HG02763 (cell line): ENCODE measurements around the gene CNTN5.

ENCODE experiments used
- ATAC-seq: cut with Tn5 transposase; IDR thresholded peaks from one replicate; pipeline ENCODE4 v1.9.1; 2021; ENCODE audit warnings: mild to moderate bottlenecking, moderate library complexity; ENCODE audit not compliant: unreplicated experiment

CNTN5 gene

DNA sequence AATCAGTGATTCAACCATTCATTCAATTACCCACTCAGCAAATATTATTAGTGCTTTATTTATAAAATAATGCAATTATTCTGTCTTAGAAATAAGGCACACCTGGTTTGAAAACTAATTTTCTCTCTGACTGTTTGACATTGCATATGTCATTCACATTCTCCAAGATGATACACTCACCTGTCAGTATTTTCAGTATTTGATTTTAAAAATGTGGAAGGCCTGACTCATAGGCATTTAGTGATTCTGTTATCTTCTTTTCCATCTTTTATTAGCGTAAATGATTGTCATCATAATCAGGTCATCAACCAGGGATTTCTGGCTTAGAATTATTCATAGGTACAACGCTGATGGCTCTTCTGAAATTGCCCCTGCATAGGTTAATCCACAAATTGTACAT lies 480.9 kb downstream of the CNTN5 start:
- no peak for ATAC-seq

DNA sequence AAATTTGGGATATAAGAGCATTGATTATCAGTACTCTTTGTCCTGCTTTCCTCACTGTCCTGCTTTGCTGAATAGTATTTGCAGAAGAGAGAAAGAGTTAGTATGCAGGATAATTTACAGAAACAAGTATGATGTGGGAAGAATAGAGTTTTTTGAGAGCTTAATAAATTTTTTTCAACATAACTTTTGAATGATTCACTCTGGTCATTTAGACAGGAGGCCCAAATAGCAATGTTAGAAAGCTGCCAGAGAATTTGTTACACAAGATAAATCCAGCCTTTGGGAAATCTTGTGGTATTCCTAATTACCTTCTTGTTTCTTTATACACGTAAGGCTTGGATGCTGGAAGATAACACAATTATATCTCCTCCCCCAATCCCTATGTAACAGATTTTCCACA lies 484.6 kb downstream of the CNTN5 start:
- no peak for ATAC-seq

DNA sequence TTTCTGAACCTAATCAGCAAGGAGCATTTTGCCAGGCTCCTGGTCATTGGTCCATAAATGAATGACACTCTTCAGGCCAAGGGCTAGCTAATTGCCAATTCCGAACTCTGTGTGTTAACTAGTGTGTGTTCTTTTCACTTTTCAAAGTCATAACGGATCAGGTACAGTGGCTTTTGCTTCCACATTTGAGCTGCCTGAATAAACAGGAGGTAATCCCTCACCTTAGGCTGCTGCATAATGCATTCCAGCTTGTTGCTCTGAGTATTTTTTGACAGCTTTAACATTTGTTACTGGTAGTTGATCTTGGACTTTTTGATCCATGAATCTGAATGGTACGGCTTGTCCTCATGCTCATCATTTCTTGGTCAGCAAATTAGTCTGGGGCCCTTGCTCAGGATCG lies 485.1 kb downstream of the CNTN5 start:
- no peak for ATAC-seq

DNA sequence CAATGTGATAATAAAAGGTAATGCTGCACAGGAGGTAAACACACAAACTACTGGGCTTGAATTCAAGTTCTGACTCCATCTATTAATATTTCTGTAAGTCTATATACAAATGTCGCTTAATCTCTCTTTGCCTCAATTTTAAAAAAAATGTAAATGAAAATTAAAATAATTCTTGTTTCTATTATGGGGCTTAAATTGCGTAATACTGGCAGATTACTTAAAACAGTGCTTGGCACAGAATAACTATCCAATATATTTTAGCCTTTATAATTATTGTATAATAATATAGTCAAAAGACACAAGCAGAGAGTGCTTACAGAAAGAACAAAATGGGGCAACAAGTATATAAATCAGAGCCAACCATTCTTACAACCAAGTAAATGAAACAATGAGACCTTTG lies 489.1 kb downstream of the CNTN5 start:
- no peak for ATAC-seq

DNA sequence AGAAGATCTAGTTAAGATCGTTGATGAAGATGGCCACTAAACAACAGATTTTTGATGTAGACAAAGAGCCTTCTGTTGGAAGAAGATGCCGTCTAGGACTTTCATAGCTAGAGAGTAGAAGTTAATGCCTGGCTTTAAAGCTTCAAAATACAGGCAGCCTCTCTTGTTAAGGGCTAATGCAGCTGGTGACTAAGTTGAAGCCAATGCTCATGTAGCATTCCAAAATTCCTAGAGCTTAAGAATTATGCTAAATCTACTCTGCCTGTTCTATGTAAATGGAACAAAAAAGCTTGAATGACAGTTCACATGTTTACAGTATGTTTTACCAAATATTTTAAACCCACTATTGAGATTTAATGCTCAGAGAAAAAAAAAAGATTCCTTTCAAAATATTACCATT lies 492.6 kb downstream of the CNTN5 start:
- no peak for ATAC-seq

DNA sequence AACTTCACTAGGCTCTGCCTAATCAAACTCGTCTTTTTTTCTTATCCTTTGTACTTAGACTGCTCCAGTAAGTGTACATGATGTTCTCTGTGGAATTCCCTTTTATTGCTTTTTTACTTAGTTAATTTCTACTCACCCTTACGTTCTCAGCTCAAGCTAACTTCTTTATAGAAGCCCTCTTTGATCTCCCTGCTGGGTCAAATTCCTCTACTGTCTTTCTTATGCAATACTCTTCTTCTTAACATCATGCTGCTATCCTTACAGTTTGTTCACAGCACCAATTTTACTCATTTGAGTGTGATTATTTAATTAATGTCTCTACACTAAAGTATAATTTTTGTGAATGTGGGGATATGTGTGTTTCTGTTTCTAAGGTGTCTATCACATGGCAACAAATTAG lies 498.3 kb downstream of the CNTN5 start:
- no peak for ATAC-seq

DNA sequence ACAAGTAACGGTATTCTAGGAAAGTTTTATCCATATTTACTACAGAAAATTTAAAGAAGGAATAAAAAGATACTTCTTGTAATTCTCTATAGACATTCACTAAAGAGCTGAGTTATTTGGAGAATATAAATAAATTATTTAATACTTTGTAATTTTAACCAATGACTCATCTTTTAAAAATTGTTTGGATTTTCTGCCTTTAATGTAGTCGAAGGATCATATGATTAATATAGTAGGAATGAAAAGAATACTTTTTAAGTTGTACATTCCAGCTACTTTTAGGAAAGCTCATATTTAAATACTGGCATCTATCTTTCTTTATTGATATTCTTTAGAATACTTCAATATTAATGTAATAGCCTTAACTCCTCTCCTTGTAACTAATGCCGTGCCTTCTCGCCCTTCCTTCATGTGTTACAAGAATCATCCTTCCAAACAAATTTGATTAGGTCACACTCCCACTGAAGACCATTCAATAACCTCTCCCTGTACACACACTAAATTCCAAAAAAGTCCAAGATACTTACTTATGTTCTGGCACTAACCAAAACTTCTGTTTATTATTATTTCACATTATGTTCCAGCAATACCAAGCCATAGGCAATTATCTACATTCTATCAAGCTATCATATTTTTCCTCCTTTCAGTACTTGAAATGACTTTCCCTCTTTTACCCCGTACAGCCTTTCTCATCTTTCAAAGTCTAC lies 501.9 kb downstream of the CNTN5 start:
- ATAC-seq = no peak

DNA sequence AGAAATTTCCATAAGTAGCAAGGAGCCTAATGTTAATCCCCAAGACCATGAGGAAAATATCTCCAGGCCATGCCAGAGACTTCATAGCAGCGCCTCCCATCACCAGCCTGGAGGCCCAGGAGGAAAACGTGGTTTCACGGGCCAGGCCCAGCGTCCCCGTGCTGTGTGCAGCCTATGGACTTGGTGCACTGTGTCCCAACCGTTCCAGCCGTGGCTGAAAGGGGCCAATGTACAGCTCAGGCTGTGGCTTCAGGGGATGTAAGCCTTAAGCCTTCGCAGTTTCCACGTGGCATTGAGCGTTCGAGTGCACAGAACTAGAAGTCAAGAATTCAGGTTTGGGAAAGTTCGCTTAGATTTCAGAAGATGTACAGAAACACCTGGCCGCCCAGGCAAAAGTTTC lies 510.7 kb downstream of the CNTN5 start:
- no peak for ATAC-seq

DNA sequence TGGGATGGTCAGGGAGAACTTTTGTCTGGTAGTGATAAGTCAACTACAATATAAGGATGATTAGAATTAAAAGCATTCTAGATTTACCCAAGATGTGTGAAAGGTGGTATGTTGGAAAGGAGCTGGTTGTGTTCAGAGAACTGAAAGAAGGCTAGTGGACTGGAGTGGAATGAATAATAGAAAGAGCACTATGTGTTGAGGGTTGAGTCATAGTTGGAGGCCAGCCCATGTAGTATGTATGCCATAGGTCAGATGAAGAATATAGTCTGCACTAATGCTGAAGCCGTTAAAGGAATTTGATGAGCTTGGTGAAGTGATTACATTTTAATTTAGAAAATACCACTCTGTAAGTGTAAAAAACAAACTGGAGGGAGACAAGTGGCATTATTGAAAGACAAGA lies 514.1 kb downstream of the CNTN5 start:
- peak; percentile 70 for ATAC-seq

DNA sequence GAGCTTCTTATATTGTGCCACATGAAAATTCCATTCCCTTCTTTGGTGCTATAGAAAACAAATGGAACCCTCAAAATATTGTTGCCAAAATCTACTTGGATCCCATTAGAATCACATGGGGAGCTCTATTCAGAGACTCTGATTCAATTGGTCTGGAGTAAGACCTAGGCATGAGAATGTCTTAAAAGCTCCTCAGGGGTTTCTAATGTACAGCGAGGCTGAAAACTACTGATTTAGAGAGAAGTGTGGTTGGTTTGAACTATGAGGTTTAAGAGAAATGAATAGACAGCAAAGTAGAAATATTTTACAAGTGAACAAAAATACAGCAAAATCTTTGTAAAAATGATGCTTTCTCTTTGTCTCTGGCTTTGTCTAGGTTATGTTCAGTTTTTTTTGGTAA lies 514.7 kb downstream of the CNTN5 start:
- peak; percentile 72 for ATAC-seq

DNA sequence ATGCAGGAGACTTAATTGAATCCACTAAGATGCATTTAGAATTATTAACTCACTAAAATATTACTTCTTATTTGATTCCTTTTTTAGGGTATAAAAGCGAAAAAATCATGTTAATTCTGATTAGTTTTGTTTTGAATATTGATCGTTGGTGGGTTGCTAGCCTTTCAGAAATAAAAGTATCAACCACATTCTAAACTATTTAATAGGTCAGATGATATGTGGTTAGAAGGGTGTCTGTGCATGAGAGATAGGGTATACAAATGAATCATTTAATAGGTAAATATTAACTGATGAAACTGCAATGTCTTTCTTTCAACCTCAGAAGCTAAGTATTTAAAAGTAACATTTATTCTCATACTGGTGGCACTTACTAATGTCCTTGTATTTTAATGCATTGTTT lies 515.1 kb downstream of the CNTN5 start:
- ATAC-seq = peak; percentile 77

DNA sequence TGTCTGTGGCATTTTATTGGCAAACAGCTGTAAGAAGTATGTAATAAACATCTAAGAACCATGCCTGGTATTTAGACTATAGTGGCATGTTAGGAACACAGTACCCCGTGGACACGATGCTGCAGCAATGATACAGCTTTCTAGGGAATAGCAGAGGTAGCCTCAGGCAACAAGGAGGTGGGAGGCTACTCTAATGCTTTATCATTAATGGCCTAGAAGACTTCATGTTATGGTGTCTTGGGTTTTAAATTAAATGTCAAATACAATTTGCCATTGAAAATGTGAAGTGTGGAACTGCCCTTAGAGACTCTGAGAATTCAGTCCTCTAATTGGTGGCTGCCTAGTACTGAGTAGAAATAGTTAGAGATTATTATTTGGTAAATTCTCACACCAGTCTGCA lies 516.9 kb downstream of the CNTN5 start:
- no peak for ATAC-seq

DNA sequence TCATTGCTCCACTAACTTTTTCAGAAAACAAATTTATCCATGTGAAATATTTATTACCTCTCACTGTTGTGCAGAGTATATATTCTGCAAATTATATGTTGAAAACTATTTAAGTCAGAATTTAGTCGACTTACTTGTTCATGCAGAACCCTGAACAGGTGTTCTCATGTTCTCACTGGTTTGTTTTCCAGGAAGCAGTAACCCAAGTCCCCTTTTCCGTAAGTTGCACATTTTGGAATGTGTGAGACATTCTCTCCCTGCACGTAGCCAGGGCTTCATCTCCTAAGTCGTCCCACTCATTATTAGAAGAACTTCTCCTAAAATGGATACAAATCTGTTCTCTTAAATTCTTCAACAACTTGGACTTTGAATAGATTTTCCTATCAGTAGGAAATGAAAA lies 524.9 kb downstream of the CNTN5 start:
- no peak for ATAC-seq

DNA sequence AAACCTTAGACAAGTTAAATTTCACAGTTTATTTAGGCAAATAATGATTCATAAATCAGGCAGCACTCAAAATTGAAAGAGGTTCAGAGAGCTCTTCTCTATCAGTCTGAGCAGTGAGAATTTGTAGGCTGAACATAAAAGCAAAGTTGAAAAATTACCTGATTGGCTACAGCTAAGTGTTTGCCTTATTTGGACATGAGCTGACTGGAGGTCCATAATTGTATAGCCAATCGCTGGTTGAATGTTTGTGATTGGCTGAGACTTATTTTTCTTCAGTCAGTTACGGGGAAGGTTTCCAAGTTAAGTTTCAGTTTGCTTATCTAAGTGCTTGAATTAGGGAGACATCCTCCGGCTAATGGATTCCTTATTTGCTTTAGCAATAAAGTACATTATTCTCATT lies 527.5 kb downstream of the CNTN5 start:
- ATAC-seq = no peak

DNA sequence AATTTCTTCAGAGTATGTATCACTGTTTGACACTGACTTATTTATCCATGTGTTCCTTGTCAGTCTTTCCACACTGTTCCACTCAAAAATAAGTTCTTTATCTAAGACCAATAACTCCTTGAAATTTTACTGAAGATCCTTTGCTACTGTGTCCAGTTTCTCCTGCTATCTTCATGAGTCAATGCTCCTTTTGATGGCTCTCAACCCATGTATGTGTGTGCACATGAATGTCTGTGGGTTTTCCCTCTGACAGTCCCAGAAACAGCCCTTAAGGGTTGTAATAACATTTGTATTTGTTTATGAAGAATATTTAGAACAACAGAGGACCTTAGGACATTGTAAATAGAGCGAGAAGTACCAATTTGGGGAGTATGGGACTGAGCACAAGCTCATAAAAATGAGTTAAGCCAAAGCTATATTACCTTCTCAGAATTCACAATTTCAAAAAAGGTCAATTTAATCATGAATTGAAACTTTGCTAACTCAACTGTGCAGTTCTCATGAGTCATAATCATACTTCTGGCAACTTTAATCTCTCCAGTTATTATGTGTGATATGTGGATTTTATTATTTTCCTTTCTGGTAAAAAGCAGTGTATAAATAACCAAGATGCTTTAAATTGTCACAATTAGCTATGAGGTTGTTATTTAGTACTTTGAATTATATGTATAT lies 533.6 kb downstream of the CNTN5 start:
- ATAC-seq = no peak

DNA sequence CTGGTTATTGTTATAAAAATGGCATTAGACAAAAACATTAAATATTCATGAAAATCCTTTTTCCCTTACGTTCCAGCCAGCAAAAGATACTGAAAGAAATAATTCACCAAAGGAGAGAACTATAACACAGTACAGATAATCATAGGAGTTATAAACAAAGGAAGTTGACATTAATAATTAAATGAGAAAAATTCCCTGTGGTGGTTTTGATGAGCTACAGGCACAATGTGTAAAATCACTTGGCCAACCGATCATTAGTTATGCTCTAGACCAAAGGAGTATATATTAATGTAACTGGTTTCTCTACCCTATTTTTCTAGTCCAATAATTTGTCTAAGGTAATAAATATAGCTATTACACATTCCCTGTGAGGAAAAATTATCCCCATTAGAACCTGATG lies 534.7 kb downstream of the CNTN5 start:
- ATAC-seq = no peak

DNA sequence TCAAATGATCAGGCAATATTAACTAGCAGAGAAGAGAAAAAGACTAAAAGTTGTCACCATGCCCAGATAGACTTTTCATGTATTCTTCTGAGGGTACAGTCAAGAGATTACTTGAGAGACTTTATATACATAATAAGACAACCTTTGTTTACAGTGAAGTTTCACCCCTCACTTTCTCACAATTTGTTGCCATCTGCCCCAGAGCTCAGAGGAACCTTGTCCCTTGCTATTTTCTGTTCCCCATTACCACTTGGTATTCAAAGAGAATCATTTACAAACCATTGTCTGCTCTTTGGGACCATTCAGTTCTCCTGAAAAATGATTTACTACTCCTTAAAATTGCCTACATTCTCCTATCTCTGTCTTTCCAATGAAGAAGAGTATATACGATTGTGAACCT lies 544.6 kb downstream of the CNTN5 start:
- peak; percentile 67 for ATAC-seq

DNA sequence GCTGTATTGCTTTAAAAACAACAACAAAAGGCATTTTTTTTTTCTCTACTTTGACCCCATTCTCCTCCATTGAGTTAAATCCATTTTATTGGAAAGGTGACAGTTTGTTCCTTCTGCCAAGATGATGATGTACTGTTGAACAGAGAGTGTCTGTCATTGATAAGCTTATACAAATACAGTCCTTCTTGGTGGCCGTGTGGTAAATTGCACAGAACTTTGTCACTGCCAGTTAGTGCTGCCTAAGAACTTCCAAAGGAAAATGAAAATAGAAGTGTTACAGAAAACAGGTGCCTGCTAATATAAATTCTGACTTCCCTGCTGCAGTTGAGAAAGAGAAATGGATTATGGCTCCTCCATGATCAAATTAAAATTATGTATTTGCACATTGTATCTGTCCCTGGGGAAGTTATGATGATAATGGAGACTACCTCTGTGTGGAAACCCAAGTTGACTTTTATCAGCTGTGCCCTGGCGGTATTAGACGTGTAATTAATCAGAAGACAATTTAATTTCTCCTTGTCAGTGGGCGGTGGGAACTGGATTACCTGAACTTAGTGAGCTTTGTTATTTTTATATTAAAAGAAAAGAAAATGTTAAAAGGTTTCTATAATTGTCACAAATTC lies 546.7 kb downstream of the CNTN5 start:
- no peak for ATAC-seq

DNA sequence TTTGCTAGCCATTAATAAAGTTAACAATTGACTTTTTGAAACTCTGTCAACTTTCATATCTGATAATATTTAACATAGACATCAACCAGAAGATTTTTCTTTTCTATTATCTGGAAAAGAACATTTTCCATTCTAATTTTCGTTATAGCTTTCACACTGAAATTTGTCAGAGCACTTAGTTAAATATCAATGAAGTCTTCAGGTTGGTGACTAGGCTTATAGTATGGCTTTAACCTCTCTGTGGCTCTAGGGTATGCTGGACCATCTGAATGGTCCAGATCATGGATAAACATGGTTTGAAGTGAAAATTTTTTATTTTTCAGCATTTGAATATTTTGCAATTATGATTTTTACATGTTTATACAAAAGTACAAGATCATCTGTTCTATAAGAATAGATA lies 548.1 kb downstream of the CNTN5 start:
- no peak for ATAC-seq

DNA sequence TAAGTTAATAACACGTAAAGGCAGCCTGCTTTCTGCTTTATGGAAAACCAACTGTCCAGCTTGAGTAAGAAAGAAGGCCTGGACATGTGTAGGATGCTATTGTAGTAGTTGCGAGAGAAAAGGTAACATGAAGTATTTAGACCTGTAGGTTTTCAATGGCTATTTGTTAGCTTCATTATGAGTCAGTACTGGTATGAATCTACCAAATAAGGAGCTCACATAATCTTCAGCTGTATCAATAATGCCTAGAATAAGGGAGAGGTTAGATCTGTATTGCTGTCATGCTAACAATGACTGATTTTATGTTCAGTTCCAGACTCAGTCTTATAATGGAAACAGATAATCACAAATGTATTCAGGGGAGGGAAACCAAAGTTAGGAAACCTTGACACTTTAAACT lies 550.3 kb downstream of the CNTN5 start:
- ATAC-seq = peak; percentile 74

DNA sequence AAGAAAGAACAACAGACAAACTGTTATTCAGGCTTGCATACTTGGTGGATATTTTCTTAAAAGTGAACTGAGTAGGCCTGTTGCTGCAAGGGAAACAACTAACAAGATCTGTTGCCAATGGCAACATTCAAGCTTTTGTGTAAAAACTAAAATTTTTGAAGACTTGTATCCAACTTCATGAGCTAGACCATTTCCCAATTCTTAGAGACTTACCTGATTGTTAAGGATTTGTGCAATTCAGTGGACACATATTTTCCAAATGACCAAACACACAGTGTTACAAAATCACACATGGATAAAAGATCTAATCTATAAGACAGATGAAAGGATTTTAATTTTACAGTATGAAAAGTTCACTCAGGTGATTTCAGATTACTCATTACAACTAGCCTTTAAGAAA lies 564.1 kb downstream of the CNTN5 start:
- ATAC-seq = no peak

DNA sequence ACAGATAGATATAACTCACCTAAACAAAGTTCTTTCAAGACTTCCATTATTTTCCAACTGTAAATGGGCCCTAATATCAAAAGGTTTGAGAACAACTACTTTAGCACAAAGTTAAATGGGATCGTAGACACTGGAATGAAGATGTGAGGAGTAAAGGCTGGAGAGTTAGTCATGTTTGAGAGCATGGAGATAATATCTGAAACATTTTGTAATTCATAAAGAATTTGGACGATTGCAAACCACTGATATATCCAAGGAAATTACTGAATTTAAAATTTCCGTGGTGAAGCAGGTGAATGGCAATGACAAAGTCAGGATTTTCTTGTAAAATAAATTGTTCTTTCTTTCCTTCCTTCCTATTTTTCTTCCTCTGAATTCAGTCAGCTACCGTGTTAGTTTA lies 564.9 kb downstream of the CNTN5 start:
- no peak for ATAC-seq
